PC-9 (cell line): Measurements from ENCODE around the gene ENO1. TPM values are rescaled to one million over a fixed set of nuclear protein-coding genes. Genes with fewer than 3 reads are reported as not detected.
"Not testable (repeated sequence)": the region's sequence is repeated elsewhere in the genome, so short reads cannot be mapped to it uniquely, and the experiment has no call there.

Experiments
- BruUV-seq: library from RNA; stranded (reverse); fragments of 400-500 nt; replicated peaks from 2 replicates; lab custom pipeline; 2021; lab: Mats Ljungman, UMichigan
- CTCF ChIA-PET: fragments of 300-600 bp; sonication (Branson Sonifier 250); formaldehyde crosslinking; loops from one replicate; lab custom pipeline; 2022; ENCODE audit warnings: antibody characterized with exemption; lab: Charles Lee
- POLR2A ChIA-PET: fragments of 300-600 bp; sonication (Branson Sonifier 250); formaldehyde crosslinking; loops from one replicate; lab custom pipeline; 2022; ENCODE audit warnings: antibody characterized with exemption; ENCODE audit not compliant: unreplicated experiment; lab: Charles Lee
- DNase-seq, 2 experiments: peaks; one replicate each; pipeline versions ENCODE4 v3.0.0 to v3.0.0-alpha.2; 2015 to 2022; ENCODE audit warnings: mixed read lengths in 1 of 2
- H2AFZ ChIP-seq: fragments of 200-600 bp; sonication (generic); 2 replicates; pipeline ENCODE4 v1.8.1; 2017; ENCODE audit warnings: antibody characterized with exemption
- H3F3A ChIP-seq: fragments of 200-600 bp; sonication (generic); 2 replicates; pipeline ENCODE4 v1.8.1; 2017; ENCODE audit warnings: antibody characterized with exemption, mild to moderate bottlenecking, low read depth; ENCODE audit not compliant: insufficient read depth
- H3K27ac ChIP-seq: fragments of 200-600 bp; sonication (generic); 2 replicates; pipeline ENCODE4 v1.6.1; 2016; ENCODE audit warnings: mixed run types
- H3K27me3 ChIP-seq: fragments of 200-600 bp; sonication (generic); 2 replicates; pipeline ENCODE4 v1.6.1; 2016; ENCODE audit warnings: low read depth, mixed run types; ENCODE audit not compliant: insufficient read depth
- H3K36me3 ChIP-seq: fragments of 200-600 bp; sonication (generic); 2 replicates; pipeline ENCODE4 v1.6.1; 2016; ENCODE audit warnings: low read depth, mixed run types
- H3K4me1 ChIP-seq: fragments of 200-600 bp; sonication (generic); replicated peaks from 2 replicates; pipeline ENCODE4 v1.6.1; 2016; ENCODE audit warnings: mixed run types; ENCODE audit not compliant: insufficient read depth
- H3K4me2 ChIP-seq: fragments of 200-600 bp; sonication (generic); 2 replicates; pipeline ENCODE4 v1.6.1; 2017; ENCODE audit warnings: mixed run types
- H3K4me3 ChIP-seq: fragments of 200-600 bp; sonication (generic); 2 replicates; pipeline ENCODE4 v1.6.1; 2016; ENCODE audit warnings: mixed run types
- H3K79me2 ChIP-seq: fragments of 200-600 bp; sonication (generic); 2 replicates; pipeline ENCODE4 v1.6.1; 2017; ENCODE audit warnings: low read depth, mixed run types
- H3K9me2 ChIP-seq: fragments of 200-600 bp; sonication (generic); 2 replicates; pipeline ENCODE4 v1.8.1; 2017; ENCODE audit warnings: mild to moderate bottlenecking; ENCODE audit not compliant: insufficient read depth
- H3K9me3 ChIP-seq: fragments of 200-600 bp; sonication (generic); 2 replicates; pipeline ENCODE4 v1.8.1; 2016; ENCODE audit warnings: low read depth; ENCODE audit not compliant: insufficient read depth
- H4K20me1 ChIP-seq: fragments of 200-600 bp; sonication (generic); 2 replicates; pipeline ENCODE4 v1.8.1; 2017; ENCODE audit not compliant: insufficient read depth
- EZH2 ChIP-seq: fragments of 200-600 bp; sonication (generic); IDR thresholded peaks from 2 replicates; pipeline ENCODE4 v1.8.0; 2017; ENCODE audit warnings: antibody characterized with exemption, low read depth
- intact Hi-C: fragments of 100-400 bp; cut with micrococcal nuclease; formaldehyde crosslinking; loops from one replicate; pipeline ENCODE4 v1.10.0; 2022; ENCODE audit not compliant: unreplicated experiment
- total RNA-seq: library from RNA; stranded (reverse); gene quantifications from 2 replicates; pipeline ENCODE4 v1.2.3, GENCODE V29; 2021
- TF ChIP-seq, protein P1 (sequence below): fragments of 200-600 bp; sonication (generic); conservative IDR thresholded peaks from 2 replicates; pipeline ENCODE4 v1.6.1; 2017; ENCODE audit warnings: mixed run types, antibody characterized with exemption, mild to moderate bottlenecking, moderate library complexity

The ENO1 gene
- total RNA-seq, 1 experiment from 2014 or later, result 1,902 TPM

DNA sequence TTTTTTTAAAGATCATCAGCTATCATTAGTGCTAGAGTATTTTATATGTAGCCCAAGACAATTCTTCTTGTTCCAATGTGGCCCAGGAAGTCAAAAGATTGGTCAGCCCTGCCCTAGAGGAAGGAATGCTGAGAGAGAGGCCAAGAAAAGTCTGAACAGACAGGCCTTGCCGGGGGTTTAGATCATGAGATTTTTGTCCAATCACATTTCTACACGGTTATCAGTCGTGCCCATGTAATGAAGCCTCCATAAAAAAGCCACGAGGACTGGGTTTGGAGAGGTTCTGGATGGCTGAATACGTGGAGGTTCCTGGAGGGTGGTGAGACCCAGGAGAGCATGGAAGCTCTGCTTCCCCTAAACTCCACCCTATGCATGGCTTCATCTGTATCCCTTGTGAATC is 24.3 kb upstream of the ENO1 start:
- no peaks in the 10 kb centered on the region for H3K36me3 ChIP-seq
- ChIA-PET CTCF (no interaction called here), POLR2A (no interaction called here)
- no peak overlapping the region for H2AFZ ChIP-seq
- H3K27me3 ChIP-seq, result no peaks in the 10 kb centered on the region
- no peak overlapping the region for H3K4me3 ChIP-seq
- no peaks in the 10 kb centered on the region for H3K9me2 ChIP-seq
- peaks cover 39% of the 10 kb centered on the region for H3K4me1 ChIP-seq
- no peaks in the 10 kb centered on the region for H3K79me2 ChIP-seq
- TF ChIP-seq, protein P1, sequence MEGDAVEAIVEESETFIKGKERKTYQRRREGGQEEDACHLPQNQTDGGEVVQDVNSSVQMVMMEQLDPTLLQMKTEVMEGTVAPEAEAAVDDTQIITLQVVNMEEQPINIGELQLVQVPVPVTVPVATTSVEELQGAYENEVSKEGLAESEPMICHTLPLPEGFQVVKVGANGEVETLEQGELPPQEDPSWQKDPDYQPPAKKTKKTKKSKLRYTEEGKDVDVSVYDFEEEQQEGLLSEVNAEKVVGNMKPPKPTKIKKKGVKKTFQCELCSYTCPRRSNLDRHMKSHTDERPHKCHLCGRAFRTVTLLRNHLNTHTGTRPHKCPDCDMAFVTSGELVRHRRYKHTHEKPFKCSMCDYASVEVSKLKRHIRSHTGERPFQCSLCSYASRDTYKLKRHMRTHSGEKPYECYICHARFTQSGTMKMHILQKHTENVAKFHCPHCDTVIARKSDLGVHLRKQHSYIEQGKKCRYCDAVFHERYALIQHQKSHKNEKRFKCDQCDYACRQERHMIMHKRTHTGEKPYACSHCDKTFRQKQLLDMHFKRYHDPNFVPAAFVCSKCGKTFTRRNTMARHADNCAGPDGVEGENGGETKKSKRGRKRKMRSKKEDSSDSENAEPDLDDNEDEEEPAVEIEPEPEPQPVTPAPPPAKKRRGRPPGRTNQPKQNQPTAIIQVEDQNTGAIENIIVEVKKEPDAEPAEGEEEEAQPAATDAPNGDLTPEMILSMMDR, result no peak
- no peak for TF ChIP-seq EZH2
- peak overlapping the region; percentile 89 for H3K27ac ChIP-seq
- DNase-seq, result peak in 1 of 2 experiments; percentile 31
- no peaks in the 10 kb centered on the region for H4K20me1 ChIP-seq
- intact Hi-C loops, result loop anchor here (1.0 kb wide), 3 partner anchors 22 to 44 kb away; no protein-coding TSS in a partner anchor
- H3K9me3 ChIP-seq, result no peaks in the 10 kb centered on the region
- peak overlapping the region; percentile 57 for H3K4me2 ChIP-seq
- BruUV-seq, result no TSS peak
- peaks cover 33% of the 10 kb centered on the region for H3F3A ChIP-seq

DNA sequence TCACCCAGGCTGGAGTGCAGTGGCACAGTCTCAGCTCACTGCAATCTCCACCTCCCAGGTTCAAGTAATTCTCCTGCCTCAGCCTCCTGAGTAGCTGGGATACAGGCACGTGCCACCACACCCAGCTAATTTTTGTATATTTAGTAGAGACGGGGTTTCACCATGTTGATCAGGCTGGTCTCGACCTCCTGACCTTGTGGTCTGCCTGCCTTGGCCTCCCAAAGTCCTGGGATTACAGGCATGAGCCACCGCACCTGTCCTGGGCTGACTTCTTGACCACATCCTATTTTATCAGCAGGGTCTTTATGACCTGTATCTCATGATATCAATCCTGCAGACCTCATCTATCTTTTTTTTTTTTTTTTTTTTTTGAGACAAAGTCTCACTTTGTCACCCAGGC is 22.2 kb upstream of the ENO1 start:
- H3K36me3 ChIP-seq, H4K20me1 ChIP-seq, DNase-seq, H3K79me2 ChIP-seq, POLR2A ChIA-PET, intact Hi-C loops, H3K4me2 ChIP-seq, H3K9me3 ChIP-seq, BruUV-seq, H3K27me3 ChIP-seq, CTCF ChIA-PET, H3K9me2 ChIP-seq, H3K27ac ChIP-seq, H2AFZ ChIP-seq, H3K4me3 ChIP-seq: not testable (repeated sequence)
- Histone ChIP-seq H3F3A (peaks cover 41% of the 10 kb centered on the region), H3K4me1 (peaks cover 60% of the 10 kb centered on the region)

DNA sequence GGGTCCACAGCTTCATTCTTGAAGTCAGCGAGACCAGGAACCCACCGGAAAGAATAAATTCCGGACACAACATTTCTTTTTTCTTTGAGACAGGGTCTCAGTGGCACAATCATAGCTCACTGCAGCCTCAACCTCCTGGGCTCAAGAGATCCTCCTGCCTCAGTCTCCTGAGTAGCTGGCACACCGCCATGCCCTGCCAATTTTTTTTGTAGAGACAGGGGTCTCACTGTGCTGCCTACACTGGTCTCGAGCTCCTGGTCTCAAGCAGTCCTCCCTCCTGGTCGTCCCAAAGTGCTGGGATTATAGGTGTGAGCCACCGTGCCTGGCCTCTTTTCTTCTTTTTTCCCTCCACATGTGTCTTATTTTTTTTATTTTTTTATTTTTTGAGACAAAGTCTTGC is 20.6 kb upstream of the ENO1 start:
- POLR2A ChIA-PET, result no interaction called here
- Histone ChIP-seq H3F3A (peaks cover 35% of the 10 kb centered on the region), H3K79me2 (no peaks in the 10 kb centered on the region), H3K4me3 (no peak overlapping the region), H3K27me3 (no peaks in the 10 kb centered on the region), H3K4me2 (no peak overlapping the region), H4K20me1 (no peaks in the 10 kb centered on the region), H3K9me3 (no peaks in the 10 kb centered on the region), H2AFZ (no peak overlapping the region), H3K36me3 (no peaks in the 10 kb centered on the region), H3K9me2 (no peaks in the 10 kb centered on the region), H3K27ac (no peak overlapping the region), H3K4me1 (peaks cover 49% of the 10 kb centered on the region)
- CTCF ChIA-PET, result interaction anchor here (0.5 to 0.7 kb wide), 2 partner anchors 288 to 728 kb away, joined by 5 read pairs; no protein-coding TSS in a partner anchor
- intact Hi-C loops, result no loop called here
- TF ChIP-seq, protein P1, result no peak
- no peak for TF ChIP-seq EZH2
- DNase-seq, result no peak
- no TSS peak for BruUV-seq

DNA sequence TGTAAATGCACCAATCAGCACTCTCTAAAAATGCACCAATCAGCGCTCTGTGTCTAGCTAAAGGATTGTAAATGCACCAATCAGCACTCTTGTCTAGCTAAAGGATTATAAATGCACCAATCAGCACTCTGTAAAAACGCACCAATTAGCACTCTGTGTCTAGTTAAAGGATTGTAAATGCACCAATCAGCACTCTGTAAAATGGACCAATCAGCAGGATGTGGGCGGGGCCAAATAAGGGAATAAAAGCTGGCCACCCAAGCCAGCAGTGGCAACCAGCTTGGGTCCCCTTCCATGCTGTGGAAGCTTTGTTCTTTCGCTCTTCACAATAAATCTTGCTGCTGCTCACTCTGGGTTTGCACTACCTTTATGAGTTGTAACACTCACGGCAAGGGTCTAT is 19.9 kb upstream of the ENO1 start:
- H3K27me3 ChIP-seq, H3K9me2 ChIP-seq, H2AFZ ChIP-seq, H3K4me2 ChIP-seq, H4K20me1 ChIP-seq, BruUV-seq, H3K36me3 ChIP-seq, H3K9me3 ChIP-seq, intact Hi-C loops, POLR2A ChIA-PET, H3K4me3 ChIP-seq, H3K79me2 ChIP-seq, DNase-seq: not testable (repeated sequence)
- Histone ChIP-seq H3K4me1 (peaks cover 44% of the 10 kb centered on the region), H3K27ac (peak overlapping the region; percentile 82), H3F3A (peaks cover 30% of the 10 kb centered on the region)
- CTCF ChIA-PET, result interaction anchor here (0.7 kb wide), 1 partner anchor 289 kb away, joined by 5 read pairs; no protein-coding TSS in a partner anchor

DNA sequence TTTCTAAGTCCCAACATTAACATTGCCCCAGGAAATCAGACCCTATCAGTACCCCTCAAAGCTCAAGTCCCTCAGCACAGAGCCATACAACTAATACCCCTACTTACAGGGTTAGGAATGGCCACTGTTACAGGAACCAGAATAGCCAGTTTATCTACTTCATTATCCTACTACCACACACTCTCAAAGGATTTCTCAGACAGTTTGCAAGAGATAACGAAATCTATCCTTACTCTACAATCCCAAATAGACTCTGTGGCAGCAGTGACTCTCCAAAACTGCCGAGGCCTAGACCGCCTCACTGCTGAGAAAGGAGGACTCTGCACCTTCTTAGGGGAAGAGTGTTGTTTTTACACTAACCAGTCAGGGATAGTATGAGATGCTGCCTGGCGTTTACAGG is 19.0 kb upstream of the ENO1 start:
- H4K20me1 ChIP-seq, CTCF ChIA-PET, BruUV-seq, DNase-seq, H3K9me3 ChIP-seq, intact Hi-C loops, H3K9me2 ChIP-seq, H3K27me3 ChIP-seq, H3K79me2 ChIP-seq, H3K36me3 ChIP-seq: not testable (repeated sequence)
- H2AFZ ChIP-seq, result peak overlapping the region; percentile 33; the same call in 1 of the 2 replicates
- peak overlapping the region; percentile 82 for H3K27ac ChIP-seq
- peaks cover 21% of the 10 kb centered on the region for H3F3A ChIP-seq
- peaks cover 35% of the 10 kb centered on the region for H3K4me1 ChIP-seq
- H3K4me2 ChIP-seq, result peak overlapping the region; percentile 70
- H3K4me3 ChIP-seq, result peak overlapping the region; percentile 18; the same call in 1 of the 2 replicates
- POLR2A ChIA-PET, result interaction anchor here (0.6 kb wide), 2 partner anchors 24 to 108 kb away, joined by 3 read pairs; no protein-coding TSS in a partner anchor

DNA sequence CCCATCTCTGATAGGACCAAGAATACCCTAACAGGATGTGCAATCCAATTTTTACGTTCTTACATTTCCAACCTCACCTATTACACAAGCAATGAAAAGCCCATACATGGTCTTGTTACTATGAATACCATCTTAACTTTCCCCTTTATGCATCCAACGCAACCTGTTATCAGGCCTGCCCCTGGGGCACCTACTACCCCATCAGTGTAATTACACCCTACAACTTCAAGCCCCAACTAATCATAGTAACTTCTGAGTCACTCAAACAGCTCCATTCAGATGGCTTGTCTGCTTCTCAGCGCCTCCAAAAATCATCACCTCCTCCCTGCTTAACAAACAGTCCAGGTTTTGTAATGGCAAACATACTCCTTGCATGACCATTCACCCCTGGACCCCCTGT is 18.3 kb upstream of the ENO1 start:
- Histone ChIP-seq H3K27ac (peak overlapping the region; percentile 82), H3K4me3 (peak overlapping the region; percentile 18; the same call in 1 of the 2 replicates), H3K4me1 (peaks cover 32% of the 10 kb centered on the region), H3F3A (peaks cover 18% of the 10 kb centered on the region), H3K4me2 (peak overlapping the region; percentile 70)
- H4K20me1 ChIP-seq, H2AFZ ChIP-seq, H3K27me3 ChIP-seq, BruUV-seq, H3K9me2 ChIP-seq, intact Hi-C loops, H3K9me3 ChIP-seq, H3K36me3 ChIP-seq, H3K79me2 ChIP-seq, CTCF ChIA-PET: not testable (repeated sequence)
- DNase-seq, result peak in 1 of 2 experiments; percentile 58
- POLR2A ChIA-PET, result interaction anchor here (0.6 kb wide), 2 partner anchors 23 to 108 kb away, joined by 3 read pairs; no protein-coding TSS in a partner anchor
